Renal cortex interstitium (tissue), 11 donors: ENCODE data around the gene MCM10. TPM values are rescaled to one million over a fixed set of nuclear protein-coding genes. Genes with fewer than 3 reads are reported as not detected.
"Not testable (repeated sequence)": the region's sequence is repeated elsewhere in the genome, so short reads cannot be mapped to it uniquely, and the experiment has no call there.

Experiments used
- DNase-seq, 11 donors: peaks; one replicate each; pipeline ENCODE4 v3.0.0-alpha.2; 2013; ENCODE audit warnings: low read depth in 9 of 11, low spot score in 4 of 11; ENCODE audit errors: extremely low read depth in 1 of 11
- polyA plus RNA-seq, 3 donors: library from polyadenylated mRNA; unstranded; fragments of 120-200 nt; gene quantifications; one replicate each; pipeline ENCODE4 v1.2.1, GENCODE V29; 2013; ENCODE audit not compliant: insufficient read length in 3 of 3

MCM10 gene
- polyA plus RNA-seq, 3 donors = 8.7 to 12.5 (median 11.5) TPM

GRCh38 chr10:13206091-13206490 lies 44.7 kb downstream of the MCM10 start:
- no peak for DNase-seq

GRCh38 chr10:13206546-13207443 lies 45.4 kb downstream of the MCM10 start:
- DNase-seq = peak in 4 of 11 donors; percentile 11 to 22 (median 18)

- DNase-seq = no peak
These were observed 51.8 kb downstream of the MCM10 start for GRCh38 chr10:13213163-13213562.

GRCh38 chr10:13218878-13219277 lies 57.5 kb downstream of the MCM10 start:
- no peak for DNase-seq

GRCh38 chr10:13219685-13220670 lies 58.6 kb downstream of the MCM10 start:
- peak in 1 of 11 donors; percentile 9 for DNase-seq

GRCh38 chr10:13221572-13221971 lies 60.2 kb downstream of the MCM10 start:
- DNase-seq = no peak

- no peak for DNase-seq
These were observed 60.8 kb downstream of the MCM10 start for GRCh38 chr10:13222151-13222550.

GRCh38 chr10:13222566-13222965 lies 61.2 kb downstream of the MCM10 start:
- no peak for DNase-seq

GRCh38 chr10:13223241-13223640 lies 61.9 kb downstream of the MCM10 start:
- DNase-seq = no peak

- DNase-seq = no peak
These were observed 63.0 kb downstream of the MCM10 start for GRCh38 chr10:13224210-13224995.

GRCh38 chr10:13225601-13226000 lies 64.2 kb downstream of the MCM10 start:
- DNase-seq = no peak

- DNase-seq = no peak
These were observed 65.7 kb downstream of the MCM10 start for GRCh38 chr10:13227031-13227430.

- no peak for DNase-seq
These were observed 69.8 kb downstream of the MCM10 start for GRCh38 chr10:13231190-13231589.

- DNase-seq = no peak
These were observed 70.5 kb downstream of the MCM10 start for GRCh38 chr10:13231808-13232207.

- DNase-seq = no peak
These were observed 72.0 kb downstream of the MCM10 start for GRCh38 chr10:13233358-13233757.

GRCh38 chr10:13234172-13234571 lies 72.8 kb downstream of the MCM10 start, which contains the start of gene UCMA:
UCMA (minus strand) TSS chr10:13234374; CDS start chr10:13234258, 116 bp downstream.
- no peak for DNase-seq

- DNase-seq = not testable (repeated sequence)
These were observed 73.4 kb downstream of the MCM10 start for GRCh38 chr10:13234736-13235135.

GRCh38 chr10:13236638-13237037 lies 75.3 kb downstream of the MCM10 start:
- no peak for DNase-seq
